Dermis lymphatic vessel endothelial cell (primary cell): ENCODE data around the gene IDUA. TPM values are rescaled to one million over a fixed set of nuclear protein-coding genes. Genes with fewer than 3 reads are reported as not detected.

ENCODE experiments used
- total RNA-seq: library from RNA; depleted of rRNA; stranded (reverse); fragments of >200 nt; gene quantifications from 2 replicates; pipeline ENCODE4 v1.2.1, GENCODE V29; 2014

Gene IDUA
- 5.2 and 6.4 TPM in 2 replicates for total RNA-seq

DNA sequence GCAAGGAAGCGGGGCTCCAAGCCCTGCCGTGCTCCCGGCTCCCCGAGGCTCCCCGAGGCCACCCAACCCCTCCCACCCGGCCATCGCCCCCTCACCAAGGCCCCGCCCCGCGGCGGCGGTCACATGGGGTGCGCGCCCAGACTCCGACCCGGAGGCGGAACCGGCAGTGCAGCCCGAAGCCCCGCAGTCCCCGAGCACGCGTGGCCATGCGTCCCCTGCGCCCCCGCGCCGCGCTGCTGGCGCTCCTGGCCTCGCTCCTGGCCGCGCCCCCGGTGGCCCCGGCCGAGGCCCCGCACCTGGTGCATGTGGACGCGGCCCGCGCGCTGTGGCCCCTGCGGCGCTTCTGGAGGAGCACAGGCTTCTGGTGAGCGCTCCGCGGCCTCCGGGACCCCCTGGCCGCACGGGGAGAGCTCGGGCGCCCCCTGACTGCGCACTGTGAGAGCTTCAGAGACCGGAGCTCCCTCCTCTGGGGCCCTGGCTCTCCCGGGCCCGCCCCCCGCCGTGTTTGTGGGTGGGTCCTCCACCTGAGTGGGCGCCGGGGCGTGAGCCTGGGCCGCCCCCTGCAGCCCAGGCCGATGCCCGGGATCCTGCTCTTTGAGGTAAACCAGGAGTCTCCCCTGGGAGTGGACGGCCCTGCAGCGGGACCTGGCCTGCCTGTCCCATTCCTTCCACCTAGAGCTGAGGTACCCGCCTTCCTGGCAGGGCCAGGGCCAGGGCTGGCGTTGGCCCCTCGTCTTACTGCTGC lies at the start of gene IDUA:
TSS of gene IDUA (plus strand) at position 166 of the 745 bp plus-strand sequence. CDS start at position 207, 41 bp downstream.

DNA sequence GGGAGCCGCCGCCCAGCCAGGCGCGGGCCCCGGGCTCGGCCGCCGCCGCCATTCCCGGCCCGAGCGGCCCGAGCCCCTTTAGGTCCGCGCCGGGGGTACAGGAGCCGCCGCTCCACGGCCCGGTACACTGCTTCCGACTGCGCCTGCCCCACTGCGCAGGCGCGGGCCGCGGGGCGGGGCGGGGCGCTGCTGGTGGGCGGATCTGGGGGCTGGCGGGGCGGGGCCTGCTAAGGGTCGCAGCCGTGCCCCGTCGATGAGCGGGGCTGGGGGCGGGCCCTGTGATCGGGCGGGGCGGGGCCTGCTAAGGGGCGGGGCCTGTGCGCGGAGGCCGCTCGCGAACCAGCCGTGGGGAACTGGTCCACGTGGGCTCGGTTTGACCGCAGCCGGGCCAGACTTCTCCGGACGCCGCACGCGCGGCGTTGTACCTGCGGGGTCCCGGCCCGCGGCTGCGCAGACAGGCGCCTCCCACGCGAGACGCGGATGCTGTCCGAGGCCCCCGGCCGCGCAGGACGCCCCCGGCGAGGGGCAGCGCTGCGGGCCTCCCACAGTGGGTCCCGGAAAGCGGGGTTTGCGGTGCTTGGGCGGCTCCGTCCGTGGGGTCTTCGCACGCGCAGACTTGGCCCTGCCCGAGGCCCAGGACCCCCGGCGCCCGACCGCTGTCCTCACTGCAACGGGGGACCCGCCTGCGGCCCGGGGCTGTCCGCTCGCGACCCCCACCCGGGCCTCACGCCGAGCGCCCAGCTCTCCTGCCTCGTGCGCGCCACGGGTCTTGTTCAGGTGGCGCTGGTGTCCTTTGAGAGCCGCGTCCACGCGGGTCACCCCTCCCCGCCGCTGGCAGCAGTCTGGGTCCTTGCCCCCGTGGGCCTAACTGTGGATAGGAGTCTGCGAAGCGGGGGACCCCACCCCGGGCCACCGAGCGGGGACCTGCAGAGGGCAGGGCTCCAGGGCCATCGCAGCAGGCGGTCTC lies 13.1 kb upstream of the IDUA start, which contains the start of gene DGKQ:
TSS of gene DGKQ (minus strand) at position 139 of the 967 bp plus-strand sequence. CDS start at position 52, 87 bp downstream.

DNA sequence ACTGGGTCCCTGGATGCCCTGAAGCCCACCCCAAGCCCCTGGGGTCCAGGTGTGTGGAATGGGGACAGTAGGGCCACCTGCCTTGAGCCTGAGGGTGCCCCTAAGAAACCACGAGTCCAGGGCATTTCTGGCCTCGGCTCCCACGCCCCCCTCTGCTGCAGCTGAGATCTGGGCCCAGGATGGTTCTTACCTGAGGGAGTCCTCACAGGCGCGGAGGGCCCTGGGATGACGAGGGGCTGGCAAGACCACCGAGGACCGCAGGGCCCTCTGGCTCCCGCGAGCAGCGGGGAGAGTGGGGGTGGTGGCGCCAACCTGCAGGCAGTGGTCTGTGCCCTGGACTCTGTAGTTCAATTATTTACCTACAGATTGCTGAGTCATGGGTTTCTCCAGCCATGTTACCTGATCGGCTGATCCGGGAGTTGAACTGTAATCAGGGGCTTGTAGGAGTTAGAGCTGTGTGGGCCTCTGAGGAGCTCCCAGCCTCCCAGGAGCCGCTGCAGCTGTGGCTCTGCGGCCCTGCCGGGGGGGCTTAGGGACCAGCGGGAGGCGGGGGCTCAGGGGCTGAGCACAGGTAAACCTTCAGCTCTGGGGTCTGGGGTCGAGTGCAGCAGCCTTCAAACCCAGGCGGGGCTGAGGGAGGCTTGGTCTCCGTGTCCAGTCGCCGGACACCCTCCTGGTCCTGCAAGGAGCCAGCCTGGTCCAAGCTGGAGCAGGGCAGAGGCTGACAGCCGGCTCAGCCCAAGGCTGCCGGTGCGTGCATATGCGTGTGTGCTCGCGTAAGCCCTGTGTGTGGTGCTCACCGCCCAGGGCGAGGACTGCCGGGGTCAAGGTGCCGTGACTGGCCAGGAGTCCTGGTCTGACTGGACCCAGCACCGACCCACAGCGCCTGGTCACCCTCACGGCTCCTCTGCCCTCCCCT lies 6.5 kb downstream of the IDUA start, which contains the start of gene SLC26A1:
TSS of gene SLC26A1 (minus strand) at position 294 of the 919 bp plus-strand sequence. CDS start 1,701 bp downstream, outside the sequence.

DNA sequence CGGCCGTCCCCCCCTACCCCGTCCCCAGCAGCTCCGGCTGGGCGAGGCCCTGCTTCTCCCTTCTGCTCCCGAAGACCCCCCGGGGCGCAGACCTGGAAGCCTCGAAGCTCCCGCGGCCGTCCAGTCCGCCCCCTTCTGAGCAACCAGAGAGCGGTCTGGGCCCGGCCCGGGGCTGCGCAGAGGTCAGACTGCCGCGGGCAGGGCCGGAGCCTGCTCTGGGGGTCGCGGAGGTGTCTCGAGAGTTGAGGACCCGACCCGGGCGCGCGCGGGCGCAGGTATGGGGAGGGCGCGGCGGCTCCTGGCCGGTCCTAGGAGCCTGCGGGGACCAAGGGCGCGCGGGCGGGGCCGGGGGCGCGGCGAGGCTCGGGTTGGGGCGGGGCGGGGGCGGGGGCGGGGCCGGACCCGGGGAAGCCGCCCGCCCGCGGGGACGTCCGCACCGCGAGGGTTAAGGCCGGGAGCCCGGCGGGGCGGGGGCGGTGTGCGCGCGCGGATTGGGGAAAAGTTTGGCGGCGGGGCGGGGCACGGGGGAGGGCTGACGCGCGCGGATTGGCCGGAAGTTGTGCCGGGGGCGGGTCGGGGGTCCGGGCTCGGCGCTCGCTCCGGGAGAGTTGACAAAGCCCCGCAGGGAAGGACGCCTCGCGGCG lies 24.3 kb downstream of the IDUA start, which contains the start of gene FGFRL1:
TSS of gene FGFRL1 (plus strand) at position 605 of the 644 bp plus-strand sequence. CDS start 860 bp downstream, outside the sequence.

Other genes starting within 250 kb of the IDUA start
- gene CPLX1, start 160.9 kb upstream of the IDUA start, total RNA-seq: 0.09 TPM in 1 of 2 replicates, not detected in the other
- gene GAK, start 54.7 kb upstream of the IDUA start, total RNA-seq: 59.4 and 81.4 TPM in 2 replicates
- 8.6 and 10.4 TPM in 2 replicates for gene TMEM175, start 54.6 kb upstream of the IDUA start, total RNA-seq
- 12.9 and 17.1 TPM in 2 replicates for gene DGKQ, start 13.5 kb upstream of the IDUA start, total RNA-seq
- 0.09 and 0.22 TPM in 2 replicates for gene SLC26A1, start 6.4 kb downstream of the IDUA start, total RNA-seq
- 5.7 and 8.7 TPM in 2 replicates for gene FGFRL1, start 24.6 kb downstream of the IDUA start, total RNA-seq
- 0.54 and 0.69 TPM in 2 replicates for gene RNF212, start 126.5 kb downstream of the IDUA start, total RNA-seq
- gene SPON2, start 185.5 kb downstream of the IDUA start, total RNA-seq: 0.34 and 2.5 TPM in 2 replicates